T-cell (primary cell): ENCODE results near the gene MARS1. TPM values are rescaled to one million over a fixed set of nuclear protein-coding genes. Genes with fewer than 3 reads are reported as not detected.
A peak's percentile ranks its signal among the peaks of the same experiment; 100 is the strongest.

ENCODE experiments used
- ATAC-seq, 4 experiments: fragments of 200-7000 bp in 3 of 4; fragments of 150-1000 bp in 1 of 4; cut with Tn5 transposase; replicated peaks in 1 of 4; 1 replicate in 3 of 4; 2 replicates in 1 of 4; pipeline ENCODE4 v1.10.0; 2021; ENCODE audit warnings: moderate library complexity in 3 of 4, mild to moderate bottlenecking in 2 of 4, moderate number of reproducible peaks in 1 of 4
- CTCF ChIA-PET, 2 donors: fragments of 300-600 bp; sonication (Branson Sonifier 250); formaldehyde crosslinking; loops; one replicate each; lab custom pipeline; 2022; ENCODE audit warnings: antibody characterized with exemption in 2 of 2; lab: Charles Lee
- POLR2A ChIA-PET, 2 donors: fragments of 300-600 bp; sonication (Branson Sonifier 250); formaldehyde crosslinking; loops; one replicate each; lab custom pipeline; 2022; ENCODE audit warnings: antibody characterized with exemption in 2 of 2; lab: Charles Lee
- DNase-seq, 35 experiments: peaks; one replicate each; pipeline versions ENCODE4 v3.0.0 to v3.0.0-alpha.2; 2013 to 2023
- H3K27ac ChIP-seq: one replicate; pipeline ENCODE4 v1.5.1; 2013; ENCODE audit warnings: low read length
- H3K27me3 ChIP-seq, 2 experiments: replicated peaks in 1 of 2; 1 replicate in 1 of 2; 2 replicates in 1 of 2; pipeline versions ENCODE4 v1.6.1 to v1.7.0; 2013; ENCODE audit warnings: low read length in 1 of 2, mixed read lengths in 1 of 2; ENCODE audit not compliant: control insufficient read depth in 2 of 2, insufficient read depth in 2 of 2; ENCODE audit errors: extremely low read depth in 1 of 2
- H3K36me3 ChIP-seq, 2 donors: 1 replicate in 1 of 2; 2 replicates in 1 of 2; pipeline versions ENCODE4 v1.6.1 to v1.7.0; 2013; ENCODE audit warnings: low read length in 1 of 2; ENCODE audit not compliant: control insufficient read depth in 2 of 2, insufficient read depth in 1 of 2; ENCODE audit errors: extremely low read depth in 1 of 2
- H3K4me1 ChIP-seq, 2 experiments: 1 replicate in 1 of 2; 2 replicates in 1 of 2; pipeline versions ENCODE4 v1.6.1 to v1.7.0; 2013; ENCODE audit warnings: low read length in 2 of 2, mixed read lengths in 1 of 2; ENCODE audit not compliant: insufficient read depth in 2 of 2, control insufficient read depth in 1 of 2; ENCODE audit errors: extremely low read depth in 1 of 2
- H3K4me3 ChIP-seq, 2 donors: 1 replicate in 1 of 2; 2 replicates in 1 of 2; pipeline versions ENCODE4 v1.5.1 to v1.7.0; 2013; ENCODE audit warnings: mild to moderate bottlenecking in 2 of 2, low read length in 1 of 2, moderate library complexity in 1 of 2; ENCODE audit not compliant: control insufficient read depth in 1 of 2; ENCODE audit errors: extremely low read depth in 1 of 2
- H3K9me3 ChIP-seq: 2 replicates; pipeline ENCODE4 v1.7.0; 2013
- H3K27ac Mint-ChIP-seq, 2 donors: one replicate each; pipeline ENCODE4 v1.8.0; 2020 to 2021; ENCODE audit warnings: mild to moderate bottlenecking in 2 of 2, mixed read lengths in 2 of 2
- H3K27me3 Mint-ChIP-seq, 2 donors: one replicate each; pipeline ENCODE4 v1.8.0; 2021 to 2022; ENCODE audit warnings: mixed read lengths in 2 of 2
- H3K36me3 Mint-ChIP-seq: one replicate; pipeline ENCODE4 v1.8.0; 2021; ENCODE audit warnings: mixed read lengths
- H3K4me1 Mint-ChIP-seq, 3 donors: one replicate each; pipeline ENCODE4 v1.8.0; 2020 to 2022; ENCODE audit warnings: mixed read lengths in 3 of 3, mild to moderate bottlenecking in 1 of 3
- H3K4me3 Mint-ChIP-seq, 3 donors: one replicate each; pipeline ENCODE4 v1.8.0; 2020 to 2022; ENCODE audit warnings: mild to moderate bottlenecking in 3 of 3, mixed read lengths in 3 of 3, moderate library complexity in 3 of 3
- H3K9me3 Mint-ChIP-seq, 3 donors: one replicate each; pipeline ENCODE4 v1.8.0; 2020 to 2022; ENCODE audit warnings: mixed read lengths in 3 of 3
- WGBS: methylation state at CpG from one replicate; pipeline ENCODE4 v1.1.5; 2013; ENCODE audit warnings: missing lambda C conversion rate; ENCODE audit not compliant: insufficient coverage; 5-methylcytosine and 5-hydroxymethylcytosine counted together
- total RNA-seq, 35 experiments: library from RNA in 6 of 35; stranded (reverse) in 6 of 35; fragments of 120-200 nt in 1 of 35; gene quantifications; one replicate each; pipeline versions ENCODE4 v1.2.1 to v1.2.4 and lab custom pipeline; 2013 to 2026

Gene MARS1
- total RNA-seq, 5 donors from 2014 or later (not counting 1 experiment from before 2014, with no cell fraction given) = 167 to 350 (median 320) TPM

GRCh38 chr12:57534250-57534649, 46.4 kb downstream of the MARS1 start:
- H3K36me3 Mint-ChIP-seq = peaks cover 63% of the 10 kb centered on the region
- H3K36me3 ChIP-seq = peaks cover 12 to 68% of the 10 kb centered on the region in 2 donors
- ATAC-seq (no peak), DNase-seq (no peak)
- no peak overlapping the region for H3K4me3 ChIP-seq
- H3K4me1 Mint-ChIP-seq = peaks cover 0 to 9% (median 5%) of the 10 kb centered on the region in 3 donors
- no peaks in the 10 kb centered on the region for H3K4me1 ChIP-seq
- ChIA-PET CTCF (interaction anchor here in 1 of 2 donors (0.6 kb wide), 1 partner anchor 43 kb away, joined by 11 read pairs; no protein-coding TSS in a partner anchor), POLR2A (interaction anchor here in 1 of 2 donors (0.5 kb wide), 1 partner anchor 29 kb away, joined by 3 read pairs; no protein-coding TSS in a partner anchor)
- H3K27me3 Mint-ChIP-seq = no peaks in the 10 kb centered on the region
- peak overlapping the region in 1 of 2 donors; percentile 28 for H3K27ac Mint-ChIP-seq
- WGBS = 100% methylated on average over 5 of the region's 5 CpGs
- no peaks in the 10 kb centered on the region for H3K9me3 Mint-ChIP-seq
- H3K27ac ChIP-seq = no peak overlapping the region
- no peaks in the 10 kb centered on the region for H3K9me3 ChIP-seq
- no peak overlapping the region for H3K4me3 Mint-ChIP-seq
- no peaks in the 10 kb centered on the region for H3K27me3 ChIP-seq

GRCh38 chr12:57534991-57535543, 47.2 kb downstream of the MARS1 start:
- H3K27me3 ChIP-seq = no peaks in the 10 kb centered on the region
- H3K27me3 Mint-ChIP-seq = no peaks in the 10 kb centered on the region
- H3K27ac Mint-ChIP-seq = no peak overlapping the region
- DNase-seq = no peak
- H3K4me3 Mint-ChIP-seq = no peak overlapping the region
- POLR2A ChIA-PET = interaction anchor here in 1 of 2 donors (0.6 kb wide), 1 partner anchor 21 kb away, joined by 6 read pairs; no protein-coding TSS in a partner anchor
- H3K4me3 ChIP-seq = no peak overlapping the region
- H3K9me3 Mint-ChIP-seq = no peaks in the 10 kb centered on the region
- peaks cover 0 to 3% (median 2%) of the 10 kb centered on the region in 3 donors for H3K4me1 Mint-ChIP-seq
- H3K27ac ChIP-seq = no peak overlapping the region
- no peaks in the 10 kb centered on the region for H3K4me1 ChIP-seq
- WGBS = 90% methylated on average over 2 of the region's 3 CpGs
- ATAC-seq = no peak
- H3K36me3 ChIP-seq = peaks cover 12 to 63% of the 10 kb centered on the region in 2 donors
- CTCF ChIA-PET = interaction anchor here (0.6 to 1.0 kb wide), 2 partner anchors 44 to 327 kb away, joined by 3 to 11 read pairs; no protein-coding TSS in a partner anchor
- H3K9me3 ChIP-seq = no peaks in the 10 kb centered on the region
- peaks cover 56% of the 10 kb centered on the region for H3K36me3 Mint-ChIP-seq

GRCh38 chr12:57535764-57536596, 48.1 kb downstream of the MARS1 start:
- DNase-seq (no peak), ATAC-seq (no peak)
- peak overlapping the region in 1 of 2 donors; percentile 31 for H3K27ac Mint-ChIP-seq
- peaks cover 3 to 5% (median 4%) of the 10 kb centered on the region in 3 donors for H3K4me1 Mint-ChIP-seq
- H3K9me3 ChIP-seq = no peaks in the 10 kb centered on the region
- peaks cover 12 to 54% of the 10 kb centered on the region in 2 donors for H3K36me3 ChIP-seq
- no peaks in the 10 kb centered on the region for H3K9me3 Mint-ChIP-seq
- no peaks in the 10 kb centered on the region for H3K27me3 ChIP-seq
- H3K4me3 ChIP-seq = no peak overlapping the region
- H3K4me1 ChIP-seq = no peaks in the 10 kb centered on the region
- no peaks in the 10 kb centered on the region for H3K27me3 Mint-ChIP-seq
- H3K36me3 Mint-ChIP-seq = peaks cover 57% of the 10 kb centered on the region
- no peak overlapping the region for H3K4me3 Mint-ChIP-seq
- ChIA-PET CTCF (interaction anchor here in 1 of 2 donors (0.6 to 1.0 kb wide), 2 partner anchors 47 to 327 kb away, joined by 3 read pairs; no protein-coding TSS in a partner anchor), POLR2A (no interaction called here)
- H3K27ac ChIP-seq = no peak overlapping the region
- 82% methylated on average over 3 of the region's 6 CpGs for WGBS

DNA sequence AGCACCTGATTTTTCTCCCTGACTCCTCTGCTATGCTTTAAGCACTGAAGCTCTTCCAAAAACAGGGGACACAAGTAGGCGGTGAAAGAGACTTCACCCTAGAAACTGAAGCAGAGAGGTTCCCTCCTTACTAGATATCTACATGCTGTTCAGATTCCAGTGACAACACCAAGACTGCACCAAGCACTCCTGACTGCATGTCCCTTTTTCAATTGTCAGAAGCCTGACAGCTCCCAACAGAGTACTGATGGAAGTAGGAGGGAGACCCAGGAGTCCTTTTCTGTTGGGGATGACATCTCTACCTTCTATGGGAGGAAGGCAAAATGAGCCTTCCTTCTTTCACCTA, 48.7 kb downstream of the MARS1 start:
- CTCF ChIA-PET = interaction anchor here in 1 of 2 donors (0.6 to 0.9 kb wide), 2 partner anchors 47 to 118 kb away, joined by 3 to 6 read pairs; no protein-coding TSS in a partner anchor
- no peak overlapping the region for H3K4me3 ChIP-seq
- ATAC-seq (no peak), DNase-seq (no peak)
- no peaks in the 10 kb centered on the region for H3K4me1 ChIP-seq
- H3K36me3 ChIP-seq = peaks cover 11 to 52% of the 10 kb centered on the region in 2 donors
- H3K9me3 Mint-ChIP-seq = no peaks in the 10 kb centered on the region
- peaks cover 58% of the 10 kb centered on the region for H3K36me3 Mint-ChIP-seq
- no peaks in the 10 kb centered on the region for H3K27me3 ChIP-seq
- WGBS = no CpG with 5 or more reads among the region's 1 CpG
- H3K27ac ChIP-seq = no peak overlapping the region
- no peak overlapping the region for H3K4me3 Mint-ChIP-seq
- no peaks in the 10 kb centered on the region for H3K9me3 ChIP-seq
- H3K27me3 Mint-ChIP-seq = no peaks in the 10 kb centered on the region
- no peak overlapping the region for H3K27ac Mint-ChIP-seq
- POLR2A ChIA-PET = no interaction called here
- peaks cover 5 to 6% (median 5%) of the 10 kb centered on the region in 3 donors for H3K4me1 Mint-ChIP-seq

GRCh38 chr12:57539134-57539768, 51.4 kb downstream of the MARS1 start:
- ATAC-seq (no peak), DNase-seq (no peak)
- Histone ChIP-seq H3K9me3 (no peaks in the 10 kb centered on the region), H3K36me3 (peaks cover 5 to 31% of the 10 kb centered on the region in 2 donors), H3K27me3 (no peaks in the 10 kb centered on the region), H3K4me1 (peaks cover 0 to 6% of the 10 kb centered on the region in 2 experiments), H3K4me3 (no peak overlapping the region), H3K27ac (no peak overlapping the region)
- no peak overlapping the region for H3K27ac Mint-ChIP-seq
- POLR2A ChIA-PET = interaction anchor here in 1 of 2 donors (0.6 kb wide), 1 partner anchor 161 kb away, joined by 3 read pairs; no protein-coding TSS in a partner anchor
- no peaks in the 10 kb centered on the region for H3K9me3 Mint-ChIP-seq
- WGBS = 100% methylated on average over 1 of the region's 5 CpGs
- H3K4me3 Mint-ChIP-seq = no peak overlapping the region
- peaks cover 5 to 15% (median 13%) of the 10 kb centered on the region in 3 donors for H3K4me1 Mint-ChIP-seq
- no peaks in the 10 kb centered on the region for H3K27me3 Mint-ChIP-seq
- peaks cover 40% of the 10 kb centered on the region for H3K36me3 Mint-ChIP-seq
- CTCF ChIA-PET = no interaction called here

DNA sequence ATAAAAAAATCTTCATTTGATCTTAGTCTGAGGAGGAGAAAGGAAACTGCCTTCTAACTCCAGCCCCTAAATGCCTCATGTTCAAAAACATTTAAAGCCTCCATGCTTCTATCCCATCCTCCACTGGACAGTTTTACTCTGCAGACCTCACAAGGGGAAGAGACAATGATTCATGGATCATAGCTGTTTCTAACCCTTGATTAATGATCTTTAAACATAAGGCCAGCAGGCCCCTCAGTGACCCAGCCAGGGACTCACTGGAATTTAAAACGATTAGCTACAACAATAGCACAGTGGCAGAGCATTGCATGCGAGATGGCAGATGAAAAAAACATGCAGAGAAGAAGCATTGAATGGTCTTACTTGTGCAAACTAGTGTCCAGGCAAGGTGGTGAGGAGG, 53.1 kb downstream of the MARS1 start:
- no peaks in the 10 kb centered on the region for H3K27me3 ChIP-seq
- H3K4me1 ChIP-seq = peaks cover 0 to 11% of the 10 kb centered on the region in 2 experiments
- H3K27me3 Mint-ChIP-seq = no peaks in the 10 kb centered on the region
- H3K4me3 Mint-ChIP-seq = no peak overlapping the region
- 86% methylated on average over 2 of the region's 2 CpGs for WGBS
- ChIA-PET CTCF (interaction anchor here in 1 of 2 donors (0.6 kb wide), 1 partner anchor 233 kb away, joined by 3 read pairs; no protein-coding TSS in a partner anchor), POLR2A (interaction anchor here in 1 of 2 donors (0.6 kb wide), 1 partner anchor 932 kb away, joined by 5 read pairs; no protein-coding TSS in a partner anchor)
- peaks cover 17 to 29% (median 27%) of the 10 kb centered on the region in 3 donors for H3K4me1 Mint-ChIP-seq
- DNase-seq = no peak
- peaks cover 30% of the 10 kb centered on the region for H3K36me3 Mint-ChIP-seq
- peaks cover 5 to 17% of the 10 kb centered on the region in 2 donors for H3K36me3 ChIP-seq
- H3K27ac ChIP-seq = no peak overlapping the region
- no peak for ATAC-seq
- no peak overlapping the region for H3K4me3 ChIP-seq
- no peaks in the 10 kb centered on the region for H3K9me3 Mint-ChIP-seq
- H3K27ac Mint-ChIP-seq = peak overlapping the region in 1 of 2 donors; percentile 39
- H3K9me3 ChIP-seq = no peaks in the 10 kb centered on the region
